Panc1 (cell line): ENCODE data around the gene DUS1L. TPM values are rescaled to one million over a fixed set of nuclear protein-coding genes. Genes with fewer than 3 reads are reported as not detected.
A peak's percentile ranks its signal among the peaks of the same experiment; 100 is the strongest.

Experiments used
- ATAC-seq: fragments of 200-7000 bp; cut with Tn5 transposase; 2 replicates; pipeline ENCODE4 v1.9.1; 2020; ENCODE audit warnings: mild to moderate bottlenecking, moderate library complexity
- BruUV-seq: library from RNA; stranded (reverse); fragments of 400-500 nt; replicated peaks from 2 replicates; lab custom pipeline; 2021; lab: Mats Ljungman, UMichigan
- CTCF ChIA-PET: fragments of 300-600 bp; sonication (Branson Sonifier 250); formaldehyde crosslinking; loops from one replicate; lab custom pipeline; 2022; ENCODE audit warnings: antibody characterized with exemption; lab: Charles Lee
- POLR2A ChIA-PET: fragments of 300-600 bp; sonication (Branson Sonifier 250); formaldehyde crosslinking; loops from one replicate; lab custom pipeline; 2022; ENCODE audit warnings: antibody characterized with exemption; lab: Charles Lee
- DNase-seq: peaks from one replicate; pipeline ENCODE4 v3.0.0-alpha.2; 2010; ENCODE audit warnings: low read depth, low spot score
- H3K27ac ChIP-seq: 2 replicates; pipeline ENCODE4 v1.5.1; 2011; ENCODE audit warnings: mild to moderate bottlenecking, low read length, inconsistent platforms
- H3K27me3 ChIP-seq: fragments of 200-500 bp; sonication (Bioruptor generic); 2 replicates; pipeline ENCODE4 v1.6.0; 2014; ENCODE audit warnings: low read length, inconsistent platforms; ENCODE audit not compliant: control insufficient read depth, insufficient read depth
- H3K36me3 ChIP-seq: fragments of 200-500 bp; sonication (Bioruptor generic); 2 replicates; pipeline ENCODE4 v1.5.1; 2014; ENCODE audit warnings: inconsistent platforms, mild to moderate bottlenecking, low read length, moderate library complexity; ENCODE audit not compliant: control insufficient read depth, insufficient read depth
- H3K4me1 ChIP-seq: 2 replicates; pipeline ENCODE4 v1.5.1; 2011; ENCODE audit warnings: inconsistent platforms, mild to moderate bottlenecking, low read length, moderate library complexity; ENCODE audit not compliant: control insufficient read depth, insufficient read depth
- H3K4me3 ChIP-seq, 2 experiments: 2 replicates each; pipeline ENCODE4 v1.5.1; 2011 to 2012; ENCODE audit warnings: low read depth in 2 of 2, low read length in 2 of 2, mild to moderate bottlenecking in 2 of 2, inconsistent platforms in 1 of 2, moderate library complexity in 1 of 2
- H3K9me3 ChIP-seq: fragments of 200-500 bp; sonication (Bioruptor generic); 2 replicates; pipeline ENCODE4 v1.5.1; 2014; ENCODE audit warnings: low read depth, mild to moderate bottlenecking, inconsistent platforms, low read length, moderate library complexity; ENCODE audit not compliant: control insufficient read depth, insufficient read depth
- POLR2AphosphoS5 ChIP-seq: IDR thresholded peaks from 2 replicates; pipeline ENCODE4 v1.6.1; 2012; ENCODE audit warnings: mild to moderate bottlenecking, low read depth, low read length, moderate library complexity
- SIN3A ChIP-seq: IDR thresholded peaks from 2 replicates; pipeline ENCODE4 v1.6.1; 2012; ENCODE audit warnings: low read depth, mild to moderate bottlenecking, low read length, moderate library complexity, borderline replicate concordance; ENCODE audit not compliant: insufficient read depth
- TCF7L2 ChIP-seq: IDR thresholded peaks from 2 replicates; pipeline ENCODE4 v1.6.1; 2011; ENCODE audit warnings: mild to moderate bottlenecking, low read depth, low read length, inconsistent platforms
- in situ Hi-C: cut with HindIII; loops from 2 replicates; pipeline ENCODE4 v1.10.0; 2016; ENCODE audit warnings: low sequenced_read_pairs, low pct_unique_long_range_greater_than_20kb
- intact Hi-C: fragments of 100-400 bp; cut with micrococcal nuclease; formaldehyde crosslinking; loops from one replicate; pipeline ENCODE4 v1.10.0; 2022; ENCODE audit not compliant: unreplicated experiment
- total RNA-seq: library from RNA; stranded (reverse); gene quantifications from one replicate; pipeline ENCODE4 v1.2.1, GENCODE V29; 2021; ENCODE audit not compliant: unreplicated experiment
- TF ChIP-seq, protein P1 (sequence below), 2 experiments: IDR thresholded peaks; 2 replicates each; pipeline ENCODE4 v1.6.1; 2011 to 2012; ENCODE audit warnings: low read depth in 2 of 2, control low read depth in 1 of 2, low read length in 1 of 2, mild to moderate bottlenecking in 1 of 2, moderate library complexity in 1 of 2; ENCODE audit not compliant: insufficient read depth in 1 of 2
- TF ChIP-seq, protein P2 (sequence below): fragments of 450-650 bp; IDR thresholded peaks from 2 replicates; pipeline ENCODE4 v1.5.1; 2017; ENCODE audit warnings: mild to moderate bottlenecking

The DUS1L gene
- total RNA-seq, 1 experiment from 2014 or later: 115 TPM

- ATAC-seq (no peak), DNase-seq (no peak)
- Histone ChIP-seq H3K9me3 (no peaks in the 10 kb centered on the region), H3K4me3 (no peak overlapping the region), H3K4me1 (peaks cover 21% of the 10 kb centered on the region), H3K27ac (no peak overlapping the region), H3K36me3 (peaks cover 2% of the 10 kb centered on the region; the same call in 1 of the 2 replicates), H3K27me3 (no peaks in the 10 kb centered on the region)
- BruUV-seq: TSS peak; percentile 80
- intact Hi-C loops: no loop called here
- ChIA-PET POLR2A (no interaction called here), CTCF (no interaction called here)
- in situ Hi-C loops: no loop called here
- TF ChIP-seq POLR2AphosphoS5 (no peak), TCF7L2 (no peak), SIN3A (no peak)
- TF ChIP-seq, protein P1, sequence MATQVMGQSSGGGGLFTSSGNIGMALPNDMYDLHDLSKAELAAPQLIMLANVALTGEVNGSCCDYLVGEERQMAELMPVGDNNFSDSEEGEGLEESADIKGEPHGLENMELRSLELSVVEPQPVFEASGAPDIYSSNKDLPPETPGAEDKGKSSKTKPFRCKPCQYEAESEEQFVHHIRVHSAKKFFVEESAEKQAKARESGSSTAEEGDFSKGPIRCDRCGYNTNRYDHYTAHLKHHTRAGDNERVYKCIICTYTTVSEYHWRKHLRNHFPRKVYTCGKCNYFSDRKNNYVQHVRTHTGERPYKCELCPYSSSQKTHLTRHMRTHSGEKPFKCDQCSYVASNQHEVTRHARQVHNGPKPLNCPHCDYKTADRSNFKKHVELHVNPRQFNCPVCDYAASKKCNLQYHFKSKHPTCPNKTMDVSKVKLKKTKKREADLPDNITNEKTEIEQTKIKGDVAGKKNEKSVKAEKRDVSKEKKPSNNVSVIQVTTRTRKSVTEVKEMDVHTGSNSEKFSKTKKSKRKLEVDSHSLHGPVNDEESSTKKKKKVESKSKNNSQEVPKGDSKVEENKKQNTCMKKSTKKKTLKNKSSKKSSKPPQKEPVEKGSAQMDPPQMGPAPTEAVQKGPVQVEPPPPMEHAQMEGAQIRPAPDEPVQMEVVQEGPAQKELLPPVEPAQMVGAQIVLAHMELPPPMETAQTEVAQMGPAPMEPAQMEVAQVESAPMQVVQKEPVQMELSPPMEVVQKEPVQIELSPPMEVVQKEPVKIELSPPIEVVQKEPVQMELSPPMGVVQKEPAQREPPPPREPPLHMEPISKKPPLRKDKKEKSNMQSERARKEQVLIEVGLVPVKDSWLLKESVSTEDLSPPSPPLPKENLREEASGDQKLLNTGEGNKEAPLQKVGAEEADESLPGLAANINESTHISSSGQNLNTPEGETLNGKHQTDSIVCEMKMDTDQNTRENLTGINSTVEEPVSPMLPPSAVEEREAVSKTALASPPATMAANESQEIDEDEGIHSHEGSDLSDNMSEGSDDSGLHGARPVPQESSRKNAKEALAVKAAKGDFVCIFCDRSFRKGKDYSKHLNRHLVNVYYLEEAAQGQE (IDR thresholded peaks at IDR 0.05; ENCODE audit: insufficient read depth in 1 of 2, low read depth in 2 of 2, low read length in 1 of 2): no peak
- TF ChIP-seq, protein P2, sequence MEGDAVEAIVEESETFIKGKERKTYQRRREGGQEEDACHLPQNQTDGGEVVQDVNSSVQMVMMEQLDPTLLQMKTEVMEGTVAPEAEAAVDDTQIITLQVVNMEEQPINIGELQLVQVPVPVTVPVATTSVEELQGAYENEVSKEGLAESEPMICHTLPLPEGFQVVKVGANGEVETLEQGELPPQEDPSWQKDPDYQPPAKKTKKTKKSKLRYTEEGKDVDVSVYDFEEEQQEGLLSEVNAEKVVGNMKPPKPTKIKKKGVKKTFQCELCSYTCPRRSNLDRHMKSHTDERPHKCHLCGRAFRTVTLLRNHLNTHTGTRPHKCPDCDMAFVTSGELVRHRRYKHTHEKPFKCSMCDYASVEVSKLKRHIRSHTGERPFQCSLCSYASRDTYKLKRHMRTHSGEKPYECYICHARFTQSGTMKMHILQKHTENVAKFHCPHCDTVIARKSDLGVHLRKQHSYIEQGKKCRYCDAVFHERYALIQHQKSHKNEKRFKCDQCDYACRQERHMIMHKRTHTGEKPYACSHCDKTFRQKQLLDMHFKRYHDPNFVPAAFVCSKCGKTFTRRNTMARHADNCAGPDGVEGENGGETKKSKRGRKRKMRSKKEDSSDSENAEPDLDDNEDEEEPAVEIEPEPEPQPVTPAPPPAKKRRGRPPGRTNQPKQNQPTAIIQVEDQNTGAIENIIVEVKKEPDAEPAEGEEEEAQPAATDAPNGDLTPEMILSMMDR: no peak
These were observed 32.1 kb downstream of the DUS1L start for GRCh38 chr17:82033359-82034085.

DNA sequence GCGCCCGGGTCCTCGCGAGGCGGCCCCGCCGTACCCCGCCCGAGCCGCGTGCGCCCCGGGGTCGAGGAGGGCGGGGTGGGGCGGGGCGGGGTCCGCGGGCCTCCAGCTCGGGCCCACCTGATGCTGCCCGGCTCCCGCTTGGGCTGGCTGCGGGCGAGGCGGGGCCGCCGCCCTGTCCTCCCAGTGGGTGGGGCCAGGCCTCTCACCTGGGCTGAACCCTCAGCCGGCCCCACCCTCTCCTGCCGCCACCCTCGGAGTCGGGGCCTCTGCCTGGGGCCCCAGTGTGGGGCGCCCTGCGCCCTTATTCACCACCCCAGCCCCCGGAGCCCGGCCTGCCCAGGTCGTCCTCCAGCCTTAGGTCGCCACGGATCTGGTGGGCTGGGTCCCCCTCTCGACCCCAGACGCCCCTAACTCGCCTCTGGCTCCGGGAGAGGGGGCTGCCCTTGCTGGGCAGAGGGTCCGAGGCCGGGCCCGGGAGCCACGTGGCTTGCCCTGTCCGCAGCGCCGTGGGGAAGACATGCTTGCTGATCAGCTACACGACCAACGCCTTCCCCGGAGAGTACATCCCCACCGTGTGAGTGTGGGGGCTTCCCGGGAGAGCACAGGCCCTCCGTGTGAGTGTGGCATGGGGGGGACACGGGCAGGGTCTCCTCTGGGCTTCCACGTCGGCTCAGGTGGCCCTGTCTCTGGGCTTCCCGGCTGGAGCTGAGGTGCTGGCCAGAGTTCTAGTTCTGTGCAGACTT, 33.5 kb downstream of the DUS1L start:
- TF ChIP-seq SIN3A (no peak), POLR2AphosphoS5 (no peak), TCF7L2 (no peak)
- TF ChIP-seq, protein P1 (IDR thresholded peaks at IDR 0.05; ENCODE audit: insufficient read depth in 1 of 2, low read depth in 2 of 2, low read length in 1 of 2): no peak
- TF ChIP-seq, protein P2: no peak
- intact Hi-C loops: no loop called here
- POLR2A ChIA-PET: no interaction called here

More for the DNA sequence above, 33.5 kb downstream of the DUS1L start:
- BruUV-seq: no TSS peak
- ATAC-seq (peak; percentile 72), DNase-seq (no peak)
- CTCF ChIA-PET: no interaction called here
- Histone ChIP-seq H3K27me3 (no peaks in the 10 kb centered on the region), H3K27ac (peak overlapping the region; percentile 77), H3K9me3 (no peaks in the 10 kb centered on the region), H3K36me3 (peaks cover 2% of the 10 kb centered on the region; the same call in 1 of the 2 replicates), H3K4me1 (peaks cover 21% of the 10 kb centered on the region), H3K4me3 (peak overlapping the region; percentile 63 to 64)
- in situ Hi-C loops: no loop called here
